NCI-H2081 (cell line): Measurements from ENCODE around the gene MOSPD3.
"Not testable (repeated sequence)": the region's sequence is repeated elsewhere in the genome, so short reads cannot be mapped to it uniquely, and the experiment has no call there.

ENCODE experiments used
- DNase-seq, 2 experiments: peaks; one replicate each; lab custom pipeline; 2025; lab: John Stamatoyannopoulos, UW

MOSPD3 gene

DNA sequence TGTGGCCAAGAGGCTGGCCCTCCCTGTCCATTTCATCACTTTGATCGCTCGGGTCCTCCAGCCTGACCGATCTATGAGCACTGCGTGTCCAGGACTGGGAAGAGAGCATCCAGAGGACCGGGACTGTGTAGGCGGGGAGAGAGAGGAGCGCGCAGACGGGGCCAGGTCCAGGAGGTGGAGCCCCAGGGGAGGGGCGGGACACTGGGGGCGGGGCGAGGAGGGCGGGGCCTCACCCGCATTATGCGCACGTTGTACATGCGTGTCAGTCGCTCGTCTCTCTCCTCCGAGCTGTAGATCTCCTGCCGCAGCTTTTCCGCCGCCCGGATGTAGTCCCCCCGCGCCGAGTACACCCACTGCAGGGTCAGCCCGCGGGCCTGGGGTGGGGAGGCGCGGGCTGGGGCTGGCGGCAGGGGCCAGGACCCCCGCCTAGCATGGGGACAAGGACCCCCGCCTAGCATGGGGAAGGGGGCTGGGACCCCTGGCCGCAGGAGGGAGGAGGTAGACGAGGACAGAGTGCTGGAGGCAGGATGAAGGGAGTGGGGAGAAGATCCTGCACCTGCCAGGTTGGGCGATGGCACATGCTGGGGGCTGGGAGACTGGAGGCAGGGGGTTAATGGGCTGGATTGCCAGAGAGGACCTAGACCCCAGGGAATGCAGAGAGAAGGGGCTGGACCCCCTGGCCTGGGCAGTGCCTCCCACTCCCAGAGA is 14.3 kb downstream of the MOSPD3 start:
- peak; percentile 85 for DNase-seq

DNA sequence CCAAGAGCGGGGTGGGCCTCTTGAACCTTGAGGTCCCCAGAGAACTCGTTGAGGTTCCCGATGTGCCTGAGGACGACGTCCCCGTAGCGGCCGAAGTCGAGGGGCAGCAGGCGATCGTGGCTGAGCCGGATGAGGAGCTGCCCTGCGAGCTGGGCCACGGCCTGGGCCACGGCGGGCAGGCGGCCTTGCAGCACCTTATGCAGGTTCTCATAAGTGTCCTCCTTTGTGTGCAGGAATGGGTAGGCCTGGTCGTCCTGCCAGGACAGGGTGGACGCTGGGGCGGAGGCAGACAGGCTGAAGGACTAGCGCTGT is 14.9 kb downstream of the MOSPD3 start:
- DNase-seq: no peak

DNA sequence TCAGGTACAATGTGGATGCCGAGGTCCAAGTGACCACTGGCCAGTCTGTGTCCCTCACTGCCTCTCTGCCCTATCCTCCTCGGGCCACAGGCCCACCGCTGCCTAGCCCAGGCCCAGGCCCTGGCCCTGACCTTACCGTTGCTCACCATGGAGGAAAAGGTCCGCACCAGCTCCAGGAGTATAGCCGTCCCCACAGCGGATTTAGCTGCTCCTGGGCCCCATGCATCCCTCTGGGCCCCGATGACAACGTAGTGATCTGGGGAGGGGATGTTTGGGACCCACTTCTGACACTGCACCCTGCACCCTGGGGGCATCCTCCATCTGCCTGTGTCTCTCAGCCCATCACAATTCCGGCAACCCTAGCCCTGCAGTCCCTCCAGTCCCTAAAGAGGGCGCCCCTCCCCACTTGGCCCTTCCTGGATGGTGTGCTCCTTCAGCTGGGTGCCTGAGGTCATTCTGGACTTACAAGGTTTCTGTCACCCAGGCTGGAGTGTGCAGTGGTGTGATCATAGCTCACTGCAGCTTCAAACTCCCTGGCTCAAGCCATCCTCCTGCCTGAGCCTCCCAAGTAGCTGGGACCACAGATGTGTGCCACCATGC is 16.9 kb downstream of the MOSPD3 start:
- DNase-seq: peak in 1 of 2 experiments; percentile 7

DNA sequence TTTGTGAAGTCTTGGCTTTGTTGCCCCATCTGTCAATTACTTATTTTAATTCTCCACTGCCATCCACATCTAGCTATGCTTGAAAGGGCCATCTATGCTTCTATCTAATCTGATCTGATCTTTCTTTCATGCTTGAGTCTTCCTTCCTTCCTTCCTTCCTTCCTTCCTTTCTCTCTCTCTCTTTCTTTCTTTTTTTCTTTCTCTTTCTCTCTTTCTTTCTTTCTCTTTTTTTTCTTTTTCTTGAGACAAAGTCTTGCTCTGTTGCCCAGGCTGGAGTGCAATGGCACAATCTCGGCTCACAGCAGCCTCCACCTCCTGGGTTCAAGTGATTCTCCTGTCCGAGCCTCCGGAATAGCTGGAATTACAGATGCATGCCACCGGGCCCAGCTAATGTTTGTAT is 17.7 kb downstream of the MOSPD3 start:
- DNase-seq: no peak

DNA sequence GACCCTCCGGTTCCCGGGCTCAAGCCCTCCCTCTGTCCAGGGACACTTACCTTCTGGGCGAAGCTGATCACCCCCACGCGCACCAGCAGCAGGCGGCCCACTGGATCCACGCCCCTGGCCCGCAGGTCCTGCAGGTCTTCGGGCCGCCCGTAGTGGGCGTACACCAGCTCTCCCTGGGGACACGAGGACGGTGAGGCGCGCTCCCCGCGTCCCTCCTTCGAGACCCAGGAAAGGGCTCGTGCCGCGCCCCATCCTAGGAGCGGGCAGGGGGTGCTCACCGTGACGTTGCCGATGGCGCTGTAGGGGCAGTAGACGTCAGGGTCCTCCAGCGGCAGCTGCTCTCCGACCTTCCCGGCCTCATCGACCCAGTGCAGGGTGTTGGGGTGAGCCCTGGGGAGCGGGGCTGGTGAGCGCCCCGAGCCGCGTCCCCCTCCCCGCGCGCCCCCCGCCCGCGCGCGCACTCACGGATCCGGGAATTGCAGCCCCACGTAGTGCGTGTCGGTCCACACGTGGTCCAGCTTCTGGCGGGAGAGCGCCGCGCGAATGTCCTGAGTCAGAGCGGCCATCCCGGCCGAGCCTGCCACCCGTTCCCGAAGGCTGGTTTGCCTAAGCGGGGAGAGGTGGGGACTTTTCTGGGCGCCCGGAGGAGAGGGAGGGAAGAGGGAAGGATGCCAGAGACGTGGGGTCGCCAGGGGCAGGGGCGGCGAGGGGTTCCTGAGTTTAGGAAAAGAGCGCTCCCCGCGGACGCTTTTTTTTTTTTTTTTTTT is 20.8 kb downstream of the MOSPD3 start:
- DNase-seq: peak in 1 of 2 experiments; percentile 25

DNA sequence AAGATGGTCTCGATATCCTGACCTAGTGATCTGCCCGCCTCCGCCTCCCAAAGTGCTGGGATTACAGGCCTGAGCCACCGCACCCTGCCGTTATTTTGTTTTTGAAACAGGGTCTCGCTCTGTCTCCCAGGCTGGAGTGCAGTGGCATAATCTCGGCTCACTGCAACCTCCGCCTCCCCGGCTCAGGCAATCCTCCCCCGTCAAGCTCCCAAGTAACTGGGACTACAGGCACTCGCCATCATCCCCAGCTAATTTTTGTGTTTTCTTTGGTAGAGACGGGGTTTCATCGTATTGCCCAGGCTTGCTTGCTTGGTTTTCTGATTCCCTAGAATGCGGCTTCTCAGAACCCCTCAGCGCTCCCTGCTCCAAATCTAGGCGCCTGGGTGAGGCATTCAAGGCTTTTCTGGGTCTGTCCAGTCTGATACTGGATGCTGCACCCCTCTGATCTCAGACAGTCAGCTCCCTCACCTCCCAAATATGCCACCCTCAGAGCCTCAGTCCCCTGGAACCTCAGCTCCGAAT is 27.7 kb downstream of the MOSPD3 start:
- no peak for DNase-seq

DNA sequence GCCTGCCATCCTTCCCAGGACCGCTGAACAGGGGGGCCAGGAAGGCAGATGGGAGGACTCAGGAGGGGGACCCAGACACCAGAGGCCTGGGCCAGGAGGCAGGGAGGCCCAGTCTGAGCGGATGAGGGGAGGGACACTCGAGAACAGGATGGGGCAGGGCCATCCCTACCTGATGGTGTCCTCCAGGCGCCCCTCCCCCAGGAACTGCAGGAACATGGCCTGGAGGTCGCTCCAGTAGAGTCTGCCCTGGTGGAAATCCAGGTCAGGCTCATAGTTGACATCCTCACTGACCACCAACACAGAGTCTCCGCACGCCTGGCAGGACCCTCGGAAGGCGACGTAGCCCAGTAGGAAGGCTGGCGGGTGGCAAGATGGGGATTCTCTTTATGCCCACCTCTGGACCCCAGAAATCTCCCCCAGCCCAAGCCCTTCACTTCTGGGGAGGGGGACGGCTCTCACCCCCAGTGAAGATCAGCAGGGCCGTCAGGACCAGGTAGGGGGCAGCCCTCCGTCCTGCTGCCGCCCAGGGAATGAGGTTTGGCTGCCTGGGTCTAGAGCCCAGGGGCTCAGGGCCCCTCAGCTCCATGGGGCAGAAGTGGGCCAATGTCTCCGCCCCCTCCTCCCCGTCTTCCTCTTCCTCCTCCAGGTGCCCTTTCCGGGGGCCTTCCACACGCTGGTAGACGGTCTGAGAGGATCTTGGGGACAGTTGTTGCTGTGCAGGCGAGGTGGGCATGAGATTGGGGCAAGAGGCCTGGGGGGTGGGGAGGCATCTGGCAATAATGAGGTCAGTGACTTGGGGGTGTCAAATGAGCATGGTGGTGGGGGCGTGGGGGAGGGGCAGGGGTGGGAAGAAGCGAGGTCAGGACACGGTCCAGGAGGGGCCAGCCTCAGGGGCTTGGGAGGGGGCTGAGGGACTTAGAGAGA is 28.4 kb downstream of the MOSPD3 start:
- DNase-seq: no peak

DNA sequence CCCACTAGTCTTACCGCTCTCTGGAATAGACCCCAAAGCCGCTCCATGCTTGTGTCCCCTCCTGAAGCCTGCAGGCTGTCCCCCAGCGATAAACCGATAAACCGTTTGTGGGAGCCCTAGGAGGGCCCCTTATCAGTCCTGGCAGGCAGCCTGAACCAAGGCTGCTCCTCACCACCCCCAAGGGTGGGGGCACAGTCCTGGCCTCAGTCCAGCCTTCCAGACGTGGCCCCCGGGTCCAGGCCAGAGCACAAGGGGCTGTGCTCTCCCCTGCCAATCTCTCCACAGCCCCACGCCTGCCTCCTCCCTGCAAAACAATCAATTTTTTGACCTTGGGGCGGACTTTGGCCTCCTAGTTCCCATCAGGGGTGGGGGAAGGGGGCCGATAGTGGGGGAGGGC is 29.1 kb downstream of the MOSPD3 start, which contains the start of gene TFR2:
Gene TFR2, minus strand, starts transcription at position 90 of the 397 bp plus-strand sequence. Its CDS starts 43 bp downstream, at position 47.
- no peak for DNase-seq

DNA sequence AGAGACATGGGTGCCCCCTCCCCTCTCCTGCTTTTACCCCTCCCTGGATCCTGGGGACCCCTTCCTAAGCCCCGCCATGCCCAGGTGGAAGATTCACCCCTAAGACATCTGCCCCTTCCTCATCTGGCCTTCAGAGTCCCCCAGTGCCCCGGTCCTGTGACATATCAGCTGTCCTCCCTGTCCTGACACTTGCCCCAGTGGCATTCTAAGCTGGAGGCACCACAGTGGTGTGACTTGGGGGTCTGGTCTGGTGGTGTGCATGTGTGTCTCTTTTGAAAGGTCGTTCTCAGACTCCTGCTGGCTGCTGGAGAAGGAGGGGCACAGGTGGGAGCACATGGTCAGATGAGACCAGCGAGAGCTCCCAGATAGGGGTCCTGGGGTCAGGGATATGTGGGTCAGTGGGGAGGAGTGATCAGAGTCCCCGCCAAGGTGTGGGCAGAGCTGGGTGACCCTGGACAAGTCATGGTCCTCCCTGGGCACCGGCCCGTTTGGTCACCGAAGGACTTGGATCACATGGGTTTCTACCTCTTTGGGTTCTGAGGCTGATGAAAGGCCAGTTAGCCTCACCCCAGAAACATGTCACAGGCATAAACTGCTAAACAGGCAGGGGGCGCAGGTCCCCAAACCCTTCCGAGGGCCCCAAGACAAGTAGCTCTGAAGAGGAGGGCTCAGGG is 29.7 kb downstream of the MOSPD3 start:
- no peak for DNase-seq

DNA sequence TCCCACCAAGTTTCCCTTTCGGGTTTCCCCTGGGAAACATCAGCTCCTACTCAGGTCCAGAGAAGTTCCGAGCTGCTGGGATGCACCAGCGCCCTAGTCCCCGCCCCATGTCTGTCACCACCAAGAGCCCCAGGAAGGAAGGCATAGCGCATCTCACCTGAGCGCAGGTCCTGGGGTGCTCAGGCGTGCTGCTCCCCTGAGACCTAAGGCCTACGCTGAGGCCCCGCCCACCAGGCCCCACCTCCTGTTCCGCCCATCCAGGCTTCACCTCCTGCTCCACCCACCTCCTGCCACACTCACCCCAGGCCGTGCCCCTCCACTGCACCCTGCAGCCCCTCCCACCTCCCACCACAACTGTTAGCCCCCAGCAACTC is 30.2 kb downstream of the MOSPD3 start:
- no peak for DNase-seq

DNA sequence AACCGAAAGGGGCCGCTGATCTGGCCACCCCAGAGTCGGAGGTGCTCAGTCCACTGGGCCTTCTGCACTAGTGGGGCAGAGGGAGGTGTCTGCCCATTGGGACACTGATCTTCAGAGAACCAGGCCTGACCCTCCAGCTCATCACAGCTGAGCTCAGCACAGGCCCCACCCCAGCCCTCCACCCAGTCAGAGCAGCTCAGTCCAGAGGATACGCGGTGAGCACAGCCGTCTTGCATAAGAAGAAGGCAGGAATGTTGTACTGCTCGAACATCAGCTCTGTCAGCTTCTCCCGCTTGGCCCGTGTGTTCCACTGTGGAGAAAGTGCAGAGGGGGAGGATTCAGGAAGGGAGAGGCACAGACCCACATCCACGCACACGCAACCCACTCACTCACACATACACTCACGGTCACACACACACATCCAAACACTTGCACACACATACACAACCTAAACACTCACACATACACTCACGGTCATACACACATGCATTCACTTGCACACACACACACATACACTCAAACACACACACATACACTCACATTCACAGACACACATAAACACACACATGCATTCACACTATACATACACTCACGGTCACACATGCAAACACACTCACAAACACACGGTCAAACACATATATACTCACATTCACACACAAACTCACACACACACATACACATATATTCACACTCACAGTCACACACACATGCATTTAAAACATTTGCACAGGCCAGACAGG is 37.7 kb downstream of the MOSPD3 start:
- no peak for DNase-seq

DNA sequence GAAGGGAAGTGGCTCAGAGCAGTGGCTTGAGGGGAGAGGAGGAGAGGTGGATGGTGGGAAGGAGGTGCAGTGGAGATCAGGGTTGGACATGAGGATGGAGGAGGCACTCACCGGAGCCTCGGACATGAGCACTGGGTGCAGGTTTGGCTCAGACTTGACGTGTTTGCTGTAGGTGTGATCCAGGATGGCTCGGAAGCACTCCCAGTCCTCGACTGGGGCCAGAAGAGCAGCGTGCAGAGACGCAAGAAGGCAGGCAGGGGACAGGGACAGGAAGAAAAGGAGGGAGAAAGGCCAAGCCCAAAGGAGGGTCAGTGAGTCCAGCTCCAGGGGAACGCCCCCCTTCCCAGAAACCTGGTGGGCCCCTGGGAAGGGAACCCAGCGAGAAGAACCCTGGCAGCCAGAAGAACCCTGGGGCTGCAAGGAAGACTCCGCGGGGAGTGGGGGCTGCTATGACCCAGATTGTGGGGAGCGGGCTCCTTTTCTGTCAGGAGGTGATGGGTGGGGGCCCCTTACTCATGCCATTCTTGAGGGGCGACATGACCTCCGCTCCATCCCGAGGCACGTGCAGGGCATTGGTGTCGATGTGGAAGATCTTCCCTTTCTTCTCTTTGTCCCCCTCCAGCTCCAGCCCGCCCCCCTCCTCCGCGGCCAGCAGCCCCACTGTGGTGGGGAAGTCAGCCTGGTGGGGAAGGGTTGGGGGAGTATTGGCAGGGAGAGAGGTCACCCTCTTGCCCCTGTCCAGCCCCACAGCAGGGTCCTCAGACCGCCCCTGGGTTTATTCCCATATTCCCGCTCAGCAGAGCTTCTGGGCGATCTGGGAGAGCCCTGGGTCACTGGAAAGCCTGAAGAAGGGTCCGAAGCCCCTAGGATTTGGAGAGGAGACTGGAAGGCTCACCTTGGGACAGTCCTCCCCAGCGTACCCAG is 42.8 kb downstream of the MOSPD3 start:
- no peak for DNase-seq

DNA sequence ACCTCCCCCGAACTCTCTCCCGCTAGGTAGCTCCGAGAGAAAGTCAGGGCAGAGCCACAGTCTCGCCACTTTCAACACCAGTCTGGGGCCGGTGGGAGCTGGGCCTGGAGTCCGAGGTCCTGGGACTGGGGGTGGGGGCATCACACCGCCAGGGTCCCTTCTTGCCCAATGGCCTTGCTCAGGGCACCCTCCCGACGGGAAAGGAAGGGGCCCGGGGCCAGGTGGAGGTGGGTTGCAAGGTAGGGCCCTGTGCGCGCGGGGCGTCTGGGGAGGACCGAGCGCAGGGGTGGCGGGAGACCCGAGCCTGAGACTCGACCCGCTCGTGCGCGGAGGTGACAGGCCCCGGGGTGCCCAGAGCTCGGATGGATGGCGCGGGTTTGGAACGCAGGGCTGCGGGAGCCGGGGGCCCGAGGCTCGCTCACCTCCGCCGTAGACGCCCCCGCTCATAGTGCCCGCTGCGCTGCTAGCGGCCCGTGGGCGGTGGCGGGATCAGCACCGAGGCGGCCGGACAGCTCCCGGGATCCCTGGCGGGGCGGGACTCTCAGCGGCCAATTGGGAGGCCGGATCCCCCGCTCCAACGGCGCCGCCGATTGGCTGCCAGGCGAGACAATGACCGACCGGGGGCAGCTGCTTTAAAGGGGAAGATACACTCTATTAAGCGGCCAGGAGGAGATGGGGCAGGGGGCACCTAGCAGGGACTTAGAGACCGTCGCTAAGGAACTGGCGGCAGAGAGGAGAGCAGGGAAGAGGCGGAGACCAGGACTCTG is 43.8 kb downstream of the MOSPD3 start, which contains the start of gene ACTL6B:
Gene ACTL6B, minus strand, starts transcription at position 541 of the 767 bp plus-strand sequence. Its CDS starts 94 bp downstream, at position 447.
- DNase-seq: peak; percentile 82 to 90

DNA sequence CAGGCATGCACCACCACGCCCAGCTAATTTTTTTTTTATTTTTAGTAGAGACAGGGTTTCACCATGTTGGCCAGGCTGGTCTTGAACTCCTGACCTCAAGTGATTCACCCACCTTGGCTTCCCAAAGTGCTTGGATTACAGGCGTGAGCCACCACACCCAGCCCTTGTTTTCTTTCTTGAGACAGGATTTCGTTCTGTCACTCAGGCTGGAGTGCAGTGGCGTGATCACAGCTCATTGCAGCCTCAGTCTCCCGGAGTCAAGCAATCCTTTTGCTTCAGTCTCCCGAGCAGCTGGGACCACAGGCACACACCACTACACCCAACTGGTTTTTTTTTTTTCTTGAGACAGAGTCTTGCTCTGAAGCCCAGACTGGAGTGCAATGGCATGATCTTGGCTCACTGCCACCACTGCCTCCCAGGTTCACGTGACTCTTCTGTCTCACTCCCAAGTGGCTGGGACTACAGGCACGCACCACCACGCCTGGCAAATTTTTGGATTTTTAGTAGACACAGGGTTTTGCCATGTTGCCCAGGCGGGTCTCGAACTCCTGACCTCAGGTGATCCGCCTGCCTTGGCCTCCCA is 49.9 kb downstream of the MOSPD3 start:
- DNase-seq: not testable (repeated sequence)
